HCT116 (cell line): ENCODE results near the gene GRIN2A. TPM values are rescaled to one million over a fixed set of nuclear protein-coding genes. Genes with fewer than 3 reads are reported as not detected.

ENCODE experiments used
- ATAC-seq: fragments of 200-7000 bp; cut with Tn5 transposase; 2 replicates; pipeline ENCODE4 v1.9.1; 2020; ENCODE audit warnings: mild to moderate bottlenecking, moderate library complexity
- BruUV-seq: library from RNA; stranded (reverse); fragments of 400-500 nt; replicated peaks from 2 replicates; lab custom pipeline; 2021; lab: Mats Ljungman, UMichigan
- CTCF ChIA-PET: fragments of 300-600 bp; sonication (Branson Sonifier 250); formaldehyde crosslinking; loops from one replicate; lab custom pipeline; 2021; ENCODE audit warnings: antibody characterized with exemption; lab: Charles Lee
- POLR2A ChIA-PET: fragments of 300-600, 350-600 bp; sonication (Branson Sonifier 250); formaldehyde crosslinking; loops from one replicate; lab custom pipeline; 2021; ENCODE audit warnings: antibody characterized with exemption; lab: Charles Lee
- RAD21 ChIA-PET, 2 experiments: fragments of 300-600 bp; sonication (Branson Sonifier 250); formaldehyde crosslinking; loops; one replicate each; lab custom pipeline; 2023; ENCODE audit warnings: low total read pairs in 2 of 2; ENCODE audit not compliant: uncharacterized antibody in 2 of 2, unreplicated experiment in 2 of 2, low non-redundant PET in 1 of 2; lab: Charles Lee
- DNase-seq: peaks from one replicate; pipeline ENCODE4 v3.0.0-alpha.2; 2010; ENCODE audit warnings: low read depth, low spot score
- H2AFZ ChIP-seq: fragments of 200-600 bp; shearing (Covaris generic), sonication (generic); 2 replicates; pipeline ENCODE4 v1.6.1; 2017; ENCODE audit warnings: low read depth, mixed run types, mixed read lengths, antibody characterized with exemption, low read length; ENCODE audit not compliant: poor library complexity, severe bottlenecking
- H3K27ac ChIP-seq: 2 replicates; pipeline ENCODE4 v1.5.1; 2012; ENCODE audit warnings: low read depth, low read length
- H3K27me3 ChIP-seq: fragments of 200-600 bp; sonication (generic); 2 replicates; pipeline ENCODE4 v1.6.1; 2016; ENCODE audit warnings: mixed run types, low read length, mixed read lengths; ENCODE audit not compliant: insufficient read depth
- H3K36me3 ChIP-seq, 2 experiments: fragments of 200-500 bp in 1 of 2; fragments of 200-600 bp in 1 of 2; sonication (Bioruptor generic) in 1 of 2; sonication (generic) in 1 of 2; 2 replicates each; pipeline versions ENCODE4 v1.5.1 to v1.6.1; 2014 to 2016; ENCODE audit warnings: low read length in 2 of 2, inconsistent platforms in 1 of 2, mixed read lengths in 1 of 2, mixed run types in 1 of 2; ENCODE audit not compliant: insufficient read depth in 2 of 2, control insufficient read depth in 1 of 2
- H3K4me1 ChIP-seq, 2 experiments: fragments of 200-600 bp in 1 of 2; sonication (generic) in 1 of 2; 2 replicates each; pipeline versions ENCODE4 v1.5.1 to v1.6.1; 2012 to 2017; ENCODE audit warnings: low read length in 2 of 2, inconsistent platforms in 1 of 2, mild to moderate bottlenecking in 1 of 2, mixed read lengths in 1 of 2, mixed run types in 1 of 2, moderate library complexity in 1 of 2; ENCODE audit not compliant: insufficient read depth in 2 of 2, control insufficient read depth in 1 of 2
- H3K4me2 ChIP-seq: fragments of 200-600 bp; sonication (generic); 2 replicates; pipeline ENCODE4 v1.6.1; 2017; ENCODE audit warnings: mixed run types, low read length, mixed read lengths
- H3K4me3 ChIP-seq, 2 experiments: fragments of 200-600 bp in 1 of 2; sonication (generic) in 1 of 2; replicated peaks in 1 of 2; 2 replicates each; pipeline ENCODE4 v1.5.1; 2011 to 2016; ENCODE audit warnings: low read length in 2 of 2, control low read depth in 1 of 2, low read depth in 1 of 2, mild to moderate bottlenecking in 1 of 2, mixed read lengths in 1 of 2, mixed run types in 1 of 2
- H3K79me2 ChIP-seq: fragments of 200-600 bp; sonication (generic); 2 replicates; pipeline ENCODE4 v1.6.1; 2017; ENCODE audit warnings: mild to moderate bottlenecking, mixed run types, low read length, moderate library complexity, mixed read lengths; ENCODE audit not compliant: insufficient read depth
- H3K9ac ChIP-seq: fragments of 200-600 bp; sonication (generic); 2 replicates; pipeline ENCODE4 v1.6.1; 2016; ENCODE audit warnings: low read length, mixed read lengths
- H3K9me2 ChIP-seq: fragments of 200-600 bp; sonication (generic), shearing (Covaris generic); 2 replicates; pipeline ENCODE4 v1.6.1; 2017; ENCODE audit warnings: mixed run types, mild to moderate bottlenecking, moderate library complexity; ENCODE audit not compliant: insufficient read depth
- H3K9me3 ChIP-seq, 2 experiments: fragments of 200-500 bp in 1 of 2; fragments of 200-600 bp in 1 of 2; sonication (Bioruptor generic) in 1 of 2; sonication (generic) in 1 of 2; 2 replicates each; pipeline ENCODE4 v1.6.1; 2014 to 2017; ENCODE audit warnings: low read length in 2 of 2, mixed read lengths in 2 of 2, inconsistent platforms in 1 of 2, low read depth in 1 of 2, mild to moderate bottlenecking in 1 of 2, mixed run types in 1 of 2, moderate library complexity in 1 of 2; ENCODE audit not compliant: control insufficient read depth in 1 of 2, insufficient read depth in 1 of 2
- H4K20me1 ChIP-seq: fragments of 200-600 bp; sonication (generic), shearing (Covaris generic); 2 replicates; pipeline ENCODE4 v1.6.1; 2017; ENCODE audit warnings: mixed run types, mild to moderate bottlenecking, moderate library complexity; ENCODE audit not compliant: insufficient read depth
- ELF1 ChIP-seq: IDR thresholded peaks from 2 replicates; pipeline ENCODE4 v1.6.1; 2012; ENCODE audit warnings: low read depth, borderline replicate concordance
- EZH2phosphoT487 ChIP-seq: fragments of 200-600 bp; IDR thresholded peaks from 2 replicates; pipeline ENCODE4 v1.6.1; 2018; ENCODE audit warnings: antibody characterized with exemption, borderline replicate concordance
- FOSL1 ChIP-seq: IDR thresholded peaks from 2 replicates; pipeline ENCODE4 v1.6.1; 2012; ENCODE audit warnings: low read depth
- POLR2A ChIP-seq: IDR thresholded peaks from 2 replicates; pipeline ENCODE4 v1.7.0; 2011; ENCODE audit warnings: borderline replicate concordance; ENCODE audit not compliant: insufficient read depth, insufficient read length; ENCODE audit errors: extremely low read depth
- RAD21 ChIP-seq: IDR thresholded peaks from 2 replicates; pipeline ENCODE4 v1.6.1; 2012; ENCODE audit warnings: low read depth, mild to moderate bottlenecking
- SIN3A ChIP-seq: IDR thresholded peaks from 2 replicates; pipeline ENCODE4 v1.6.1; 2012; ENCODE audit warnings: low read depth
- SP1 ChIP-seq: IDR thresholded peaks from 2 replicates; pipeline ENCODE4 v1.6.1; 2012; ENCODE audit warnings: low read depth
- YY1 ChIP-seq: IDR thresholded peaks from 2 replicates; pipeline ENCODE4 v1.6.1; 2011; ENCODE audit warnings: low read length, low read depth, moderate library complexity, mild to moderate bottlenecking; ENCODE audit not compliant: insufficient replicate concordance; ENCODE audit errors: extremely low read depth
- ZFX ChIP-seq: fragments of 450-650 bp; IDR thresholded peaks from 2 replicates; pipeline ENCODE4 v1.6.1; 2017
- intact Hi-C: fragments of 100-400 bp; cut with micrococcal nuclease; formaldehyde crosslinking; loops from 2 replicates; pipeline ENCODE4 v1.10.0; 2022
- total RNA-seq: library from RNA; stranded (reverse); gene quantifications from one replicate; pipeline ENCODE4 v1.2.1, GENCODE V29; 2021; ENCODE audit not compliant: unreplicated experiment
- TF ChIP-seq, protein P1 (sequence below): IDR thresholded peaks from 2 replicates; pipeline ENCODE4 v1.6.1; 2012
- TF ChIP-seq, protein P2 (sequence below): IDR thresholded peaks from 2 replicates; pipeline ENCODE4 v1.6.1; 2012
- TF ChIP-seq, protein P3 (sequence below), 3 experiments: fragments of 200-600 bp in 1 of 3; sonication (generic) in 1 of 3; IDR thresholded peaks in 2 of 3; conservative IDR thresholded peaks in 1 of 3; 2 replicates each; pipeline ENCODE4 v1.5.1; 2012 to 2017; ENCODE audit warnings: low read depth in 2 of 3, low read length in 2 of 3, antibody characterized with exemption in 1 of 3, borderline replicate concordance in 1 of 3, control low read depth in 1 of 3, mild to moderate bottlenecking in 1 of 3, mixed read lengths in 1 of 3, mixed run types in 1 of 3, moderate library complexity in 1 of 3; ENCODE audit not compliant: insufficient read depth in 1 of 3
- TF ChIP-seq, protein P4 (sequence below): IDR thresholded peaks from 2 replicates; pipeline ENCODE4 v1.6.1; 2011; ENCODE audit warnings: mild to moderate bottlenecking, low read length, moderate library complexity; ENCODE audit not compliant: insufficient replicate concordance; ENCODE audit errors: extremely low read depth

GRIN2A gene
- total RNA-seq, 1 experiment from 2014 or later = 0.02 TPM

DNA sequence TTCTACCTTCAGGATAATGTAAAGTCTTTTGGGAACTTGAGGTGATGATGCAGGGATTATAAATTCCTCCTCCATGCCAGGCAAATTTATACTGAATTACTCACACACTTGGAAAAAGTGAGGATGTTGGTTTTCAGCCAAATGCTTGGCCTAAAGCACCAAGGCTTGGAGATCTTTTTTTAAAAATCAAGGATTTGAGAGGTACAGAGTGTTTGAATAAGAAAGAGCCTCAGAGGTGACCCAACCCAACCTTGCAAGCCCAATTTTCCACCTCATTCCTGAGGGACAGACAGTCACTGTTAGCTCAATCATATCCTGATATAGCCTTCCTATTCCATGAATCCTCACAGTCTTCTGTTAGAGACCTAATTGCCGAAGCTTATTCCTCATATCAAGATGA is 14.0 kb downstream of the GRIN2A start:
- no peak overlapping the region for H2AFZ ChIP-seq
- POLR2A ChIA-PET = no interaction called here
- no peaks in the 10 kb centered on the region; a peak in 1 of 4 replicates for H3K4me1 ChIP-seq
- no peaks in the 10 kb centered on the region for H3K36me3 ChIP-seq
- H3K79me2 ChIP-seq = no peaks in the 10 kb centered on the region
- ATAC-seq (no peak), DNase-seq (no peak)
- RAD21 ChIA-PET = no interaction called here
- no peak overlapping the region for H3K4me3 ChIP-seq
- no TSS peak for BruUV-seq
- H3K9me2 ChIP-seq = no peaks in the 10 kb centered on the region
- H3K9me3 ChIP-seq = no peaks in the 10 kb centered on the region
- no peak overlapping the region for H3K4me2 ChIP-seq
- CTCF ChIA-PET = no interaction called here
- intact Hi-C loops = no loop called here
- no peak overlapping the region for H3K9ac ChIP-seq
- H3K27ac ChIP-seq = no peak overlapping the region
- no peak for TF ChIP-seq SP1
- TF ChIP-seq, protein P1, sequence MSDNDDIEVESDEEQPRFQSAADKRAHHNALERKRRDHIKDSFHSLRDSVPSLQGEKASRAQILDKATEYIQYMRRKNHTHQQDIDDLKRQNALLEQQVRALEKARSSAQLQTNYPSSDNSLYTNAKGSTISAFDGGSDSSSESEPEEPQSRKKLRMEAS = no peak
- TF ChIP-seq, protein P2, sequence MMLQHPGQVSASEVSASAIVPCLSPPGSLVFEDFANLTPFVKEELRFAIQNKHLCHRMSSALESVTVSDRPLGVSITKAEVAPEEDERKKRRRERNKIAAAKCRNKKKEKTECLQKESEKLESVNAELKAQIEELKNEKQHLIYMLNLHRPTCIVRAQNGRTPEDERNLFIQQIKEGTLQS = no peak
- TF ChIP-seq ZFX = no peak
- no peak for TF ChIP-seq POLR2A
- no peak for TF ChIP-seq SIN3A
- 0 out of 2 replicates have a peak, but pooled peaks have one; percentile 9 for TF ChIP-seq FOSL1
- no peak for TF ChIP-seq RAD21
- H4K20me1 ChIP-seq = no peaks in the 10 kb centered on the region
- H3K27me3 ChIP-seq = peaks cover 35% of the 10 kb centered on the region

DNA sequence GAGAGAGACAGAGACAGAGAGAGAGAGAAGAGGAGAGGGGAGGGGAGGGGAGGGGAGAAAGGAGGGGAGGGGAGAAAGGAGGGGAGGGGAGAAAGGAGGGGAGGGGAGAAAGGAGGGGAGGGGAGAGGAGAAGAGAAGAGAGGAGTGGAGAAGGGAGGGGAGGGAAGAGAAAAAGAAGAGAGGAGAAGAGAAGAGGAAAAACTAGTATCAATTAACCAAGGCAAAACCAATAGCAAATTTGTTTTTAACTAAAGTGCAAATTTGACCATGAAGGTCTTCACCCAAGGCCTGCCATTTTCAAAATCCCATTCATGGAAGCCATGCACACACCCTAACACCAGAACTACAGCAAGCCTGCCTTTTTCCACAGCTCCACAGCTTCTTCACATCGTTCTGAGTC is 16.6 kb downstream of the GRIN2A start:
- no peaks in the 10 kb centered on the region for H3K9me2 ChIP-seq
- no TSS peak for BruUV-seq
- no peak overlapping the region for H2AFZ ChIP-seq
- no peak overlapping the region for H3K9ac ChIP-seq
- H3K4me1 ChIP-seq = no peaks in the 10 kb centered on the region
- ChIA-PET CTCF (no interaction called here), RAD21 (no interaction called here), POLR2A (no interaction called here)
- TF ChIP-seq ELF1 = no peak
- no peak for TF ChIP-seq YY1
- TF ChIP-seq, protein P1 = no peak
- TF ChIP-seq EZH2phosphoT487 = no peak
- TF ChIP-seq, protein P3, sequence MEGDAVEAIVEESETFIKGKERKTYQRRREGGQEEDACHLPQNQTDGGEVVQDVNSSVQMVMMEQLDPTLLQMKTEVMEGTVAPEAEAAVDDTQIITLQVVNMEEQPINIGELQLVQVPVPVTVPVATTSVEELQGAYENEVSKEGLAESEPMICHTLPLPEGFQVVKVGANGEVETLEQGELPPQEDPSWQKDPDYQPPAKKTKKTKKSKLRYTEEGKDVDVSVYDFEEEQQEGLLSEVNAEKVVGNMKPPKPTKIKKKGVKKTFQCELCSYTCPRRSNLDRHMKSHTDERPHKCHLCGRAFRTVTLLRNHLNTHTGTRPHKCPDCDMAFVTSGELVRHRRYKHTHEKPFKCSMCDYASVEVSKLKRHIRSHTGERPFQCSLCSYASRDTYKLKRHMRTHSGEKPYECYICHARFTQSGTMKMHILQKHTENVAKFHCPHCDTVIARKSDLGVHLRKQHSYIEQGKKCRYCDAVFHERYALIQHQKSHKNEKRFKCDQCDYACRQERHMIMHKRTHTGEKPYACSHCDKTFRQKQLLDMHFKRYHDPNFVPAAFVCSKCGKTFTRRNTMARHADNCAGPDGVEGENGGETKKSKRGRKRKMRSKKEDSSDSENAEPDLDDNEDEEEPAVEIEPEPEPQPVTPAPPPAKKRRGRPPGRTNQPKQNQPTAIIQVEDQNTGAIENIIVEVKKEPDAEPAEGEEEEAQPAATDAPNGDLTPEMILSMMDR (IDR thresholded peaks at IDR 0.05 in 2 of 3, conservative IDR thresholded peaks at IDR 0.05 in 1 of 3; ENCODE audit: borderline replicate concordance in 1 of 3, insufficient read depth in 1 of 3, low read depth in 2 of 3, low read length in 2 of 3) = no peak
- TF ChIP-seq, protein P4, sequence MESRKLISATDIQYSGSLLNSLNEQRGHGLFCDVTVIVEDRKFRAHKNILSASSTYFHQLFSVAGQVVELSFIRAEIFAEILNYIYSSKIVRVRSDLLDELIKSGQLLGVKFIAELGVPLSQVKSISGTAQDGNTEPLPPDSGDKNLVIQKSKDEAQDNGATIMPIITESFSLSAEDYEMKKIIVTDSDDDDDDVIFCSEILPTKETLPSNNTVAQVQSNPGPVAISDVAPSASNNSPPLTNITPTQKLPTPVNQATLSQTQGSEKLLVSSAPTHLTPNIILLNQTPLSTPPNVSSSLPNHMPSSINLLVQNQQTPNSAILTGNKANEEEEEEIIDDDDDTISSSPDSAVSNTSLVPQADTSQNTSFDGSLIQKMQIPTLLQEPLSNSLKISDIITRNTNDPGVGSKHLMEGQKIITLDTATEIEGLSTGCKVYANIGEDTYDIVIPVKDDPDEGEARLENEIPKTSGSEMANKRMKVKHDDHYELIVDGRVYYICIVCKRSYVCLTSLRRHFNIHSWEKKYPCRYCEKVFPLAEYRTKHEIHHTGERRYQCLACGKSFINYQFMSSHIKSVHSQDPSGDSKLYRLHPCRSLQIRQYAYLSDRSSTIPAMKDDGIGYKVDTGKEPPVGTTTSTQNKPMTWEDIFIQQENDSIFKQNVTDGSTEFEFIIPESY = no peak
- H4K20me1 ChIP-seq = no peaks in the 10 kb centered on the region
- no peak overlapping the region for H3K27ac ChIP-seq
- DNase-seq (no peak), ATAC-seq (no peak)
- H3K4me2 ChIP-seq = no peak overlapping the region
- peaks cover 56% of the 10 kb centered on the region for H3K27me3 ChIP-seq
- no peaks in the 10 kb centered on the region for H3K79me2 ChIP-seq
- intact Hi-C loops = no loop called here
- H3K9me3 ChIP-seq = no peaks in the 10 kb centered on the region
- H3K4me3 ChIP-seq = no peak overlapping the region
- H3K36me3 ChIP-seq = no peaks in the 10 kb centered on the region
